Hippocampal formation (tissue), 2 donors: Measurements from ENCODE around the gene SMIM41.
A peak's percentile ranks its signal among the peaks of the same experiment; 100 is the strongest.

Experiments
- DNase-seq, 2 donors: peaks; one replicate each; lab custom pipeline; 2025; lab: John Stamatoyannopoulos, UW

The SMIM41 gene

GRCh38 chr12:52079576-52080402 is at the start of gene SMIM41:
Gene SMIM41, plus strand, starts transcription at chr12:52079704. Its CDS starts 76 bp downstream, at chr12:52079780.
- no peak for DNase-seq

- peak in 1 of 2 donors; percentile 71 for DNase-seq
Observed at GRCh38 chr12:52032446-52032803, 47.1 kb upstream of the SMIM41 start.

- peak; percentile 95 for DNase-seq
Observed at GRCh38 chr12:52032804-52033445, 46.6 kb upstream of the SMIM41 start.

- no peak for DNase-seq
Observed at GRCh38 chr12:52033446-52034140, 45.9 kb upstream of the SMIM41 start.

- no peak for DNase-seq
Observed at GRCh38 chr12:52035190-52035589, 44.3 kb upstream of the SMIM41 start.

GRCh38 chr12:52035926-52036325 is 43.6 kb upstream of the SMIM41 start:
- no peak for DNase-seq

GRCh38 chr12:52036587-52037171 is 42.8 kb upstream of the SMIM41 start:
- DNase-seq, result peak; percentile 56 to 63

- no peak for DNase-seq
Observed at GRCh38 chr12:52037248-52037861, 42.1 kb upstream of the SMIM41 start.

- no peak for DNase-seq
Observed at GRCh38 chr12:52038447-52038846, 41.1 kb upstream of the SMIM41 start.

- no peak for DNase-seq
Observed at GRCh38 chr12:52041035-52041434, 38.5 kb upstream of the SMIM41 start.

GRCh38 chr12:52041695-52042123 is 37.8 kb upstream of the SMIM41 start:
- DNase-seq, result no peak

- DNase-seq, result no peak
Observed at GRCh38 chr12:52042706-52043385, 36.7 kb upstream of the SMIM41 start.

GRCh38 chr12:52043386-52044212 is 35.9 kb upstream of the SMIM41 start:
- no peak for DNase-seq

- DNase-seq, result peak; percentile 41 to 61
Observed at GRCh38 chr12:52044292-52044983, 35.1 kb upstream of the SMIM41 start.

- DNase-seq, result no peak
Observed at GRCh38 chr12:52045794-52046199, 33.7 kb upstream of the SMIM41 start.

- DNase-seq, result no peak
Observed at GRCh38 chr12:52046859-52047258, 32.6 kb upstream of the SMIM41 start.

- no peak for DNase-seq
Observed at GRCh38 chr12:52049286-52049685, 30.2 kb upstream of the SMIM41 start.

GRCh38 chr12:52049688-52050087 is 29.8 kb upstream of the SMIM41 start:
- no peak for DNase-seq

- DNase-seq, result no peak
Observed at GRCh38 chr12:52050116-52050757, 29.3 kb upstream of the SMIM41 start.
